Adipose tissue (tissue), 3 donors: ENCODE results near the gene CST3. TPM values are rescaled to one million over a fixed set of nuclear protein-coding genes. Genes with fewer than 3 reads are reported as not detected.
"Not testable (repeated sequence)": the region's sequence is repeated elsewhere in the genome, so short reads cannot be mapped to it uniquely, and the experiment has no call there.

ENCODE experiments used
- H3K27ac ChIP-seq: one replicate; pipeline ENCODE4 v1.5.1; 2013; ENCODE audit warnings: low read depth, low read length
- WGBS, 3 donors: extraction: QIAGEN DNeasy Blood & Tissue Kit; methylation state at CpG; one replicate each; pipeline ENCODE4 v1.1.7; 2013; 5-methylcytosine and 5-hydroxymethylcytosine counted together
- polyA plus RNA-seq, 3 donors: library from polyadenylated mRNA; stranded (reverse); fragments of 200-250 nt; gene quantifications; one replicate each; pipeline ENCODE4 v1.2.3, GENCODE V29; 2013
- donor health status: healthy with polysubstance abuse.
- donor health status: Bipolar disorder and iron deficiency.
- donor health status: healthy.

CST3 gene, protein sequence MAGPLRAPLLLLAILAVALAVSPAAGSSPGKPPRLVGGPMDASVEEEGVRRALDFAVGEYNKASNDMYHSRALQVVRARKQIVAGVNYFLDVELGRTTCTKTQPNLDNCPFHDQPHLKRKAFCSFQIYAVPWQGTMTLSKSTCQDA
- polyA plus RNA-seq, result 1,000 to 10,000 TPM in 1 of 3 donors, 100 to 1,000 TPM in 2; 316 to 1,352 (median 886) TPM

- H3K27ac ChIP-seq, result peak within 1 kb of the TSS; percentile 74
- WGBS, 3 donors, result 0 to 1% (median 1%) methylated on average over 56 to 91 of the region's 92 CpGs
These were observed at the start of gene CST3 for GRCh38 chr20:23637282-23638221. Gene CST3 (minus strand): TSS chr20:23637955. CDS start chr20:23637862, 93 bp downstream.

DNA sequence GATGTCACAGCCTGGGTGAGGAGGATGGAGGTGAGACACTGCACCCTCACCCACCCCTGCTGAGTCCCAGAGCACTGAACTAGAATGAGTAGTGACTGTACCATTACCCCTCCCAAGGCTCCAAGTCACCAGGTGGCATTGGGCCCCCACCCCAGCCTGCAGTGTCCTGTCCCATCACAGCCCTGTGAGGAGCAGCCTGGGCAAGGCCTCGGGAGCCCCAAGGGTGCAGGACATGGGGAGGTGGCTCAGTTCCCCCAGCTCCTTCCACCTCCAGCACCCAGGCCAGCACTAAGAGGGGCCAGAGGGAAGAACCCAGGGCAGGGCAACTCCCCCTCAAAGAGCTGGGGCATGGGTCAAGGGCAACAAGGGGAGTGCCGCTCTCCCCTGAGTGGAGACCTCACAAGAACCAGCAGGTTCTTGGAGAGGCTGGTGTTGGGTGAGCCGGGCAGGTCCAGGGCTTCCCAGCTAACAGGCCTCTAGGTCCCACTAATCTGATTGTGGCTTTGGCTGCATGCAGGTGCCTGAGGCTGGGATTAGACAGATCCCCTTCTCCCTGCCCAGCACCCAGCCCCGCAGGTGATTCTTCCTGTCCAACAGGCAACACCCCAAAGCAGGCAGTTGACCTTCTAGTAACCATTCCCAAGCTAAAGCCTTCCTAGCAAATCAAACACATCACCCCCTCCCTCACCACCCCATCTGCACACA lies 48.4 kb upstream of the CST3 start:
- no peak overlapping the region for H3K27ac ChIP-seq
- 75 to 92% (median 91%) methylated on average over 4 of the region's 4 CpGs for WGBS, 3 donors

GRCh38 chr20:23685529-23685896 lies 47.8 kb upstream of the CST3 start:
- 59 to 89% (median 72%) methylated on average over 3 to 4 of the region's 4 CpGs for WGBS, 3 donors
- H3K27ac ChIP-seq, result not testable (repeated sequence)

DNA sequence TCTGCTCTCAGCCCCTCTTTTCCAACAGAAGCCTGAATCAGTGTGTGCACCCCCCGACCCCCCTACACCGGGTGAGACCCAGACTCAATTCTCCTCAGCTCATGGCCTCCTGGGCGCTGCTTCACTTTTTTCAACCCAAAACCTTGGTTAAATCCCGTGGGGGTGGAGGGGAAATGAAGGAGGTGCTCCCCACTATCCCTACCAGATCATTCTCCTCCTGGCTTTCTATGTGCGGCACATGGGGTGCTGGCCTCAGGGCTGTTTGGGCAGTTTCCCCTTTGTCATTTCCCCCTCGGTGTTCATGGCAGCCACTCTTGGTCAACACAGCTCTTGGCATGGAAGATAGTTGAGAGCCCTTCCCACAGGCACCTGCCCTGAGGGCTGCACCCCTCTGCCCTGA lies 46.5 kb upstream of the CST3 start:
- 83 to 92% (median 88%) methylated on average over 6 of the region's 6 CpGs for WGBS, 3 donors
- H3K27ac ChIP-seq, result no peak overlapping the region

DNA sequence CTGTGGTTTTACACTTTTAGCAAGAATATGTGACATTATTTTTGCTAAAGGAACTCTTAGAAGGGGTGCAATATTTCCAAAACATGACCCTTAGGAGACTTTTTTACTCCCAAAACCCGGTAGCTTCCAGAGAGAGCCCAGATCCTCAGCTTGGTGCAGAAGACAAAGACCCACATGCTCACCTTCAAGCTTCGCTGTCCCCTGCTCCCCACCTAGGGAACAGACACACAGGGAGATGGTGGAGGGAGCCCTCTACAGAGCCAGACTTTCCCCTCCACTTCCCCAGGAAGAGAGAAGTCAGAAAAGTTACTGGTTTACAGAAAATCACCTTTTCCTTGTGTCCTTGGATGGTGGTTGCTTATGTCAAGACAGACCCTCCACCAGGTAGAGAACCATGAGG lies 46.1 kb upstream of the CST3 start:
- 92 to 93% (median 92%) methylated on average over 2 of the region's 2 CpGs for WGBS, 3 donors
- H3K27ac ChIP-seq, result no peak overlapping the region

DNA sequence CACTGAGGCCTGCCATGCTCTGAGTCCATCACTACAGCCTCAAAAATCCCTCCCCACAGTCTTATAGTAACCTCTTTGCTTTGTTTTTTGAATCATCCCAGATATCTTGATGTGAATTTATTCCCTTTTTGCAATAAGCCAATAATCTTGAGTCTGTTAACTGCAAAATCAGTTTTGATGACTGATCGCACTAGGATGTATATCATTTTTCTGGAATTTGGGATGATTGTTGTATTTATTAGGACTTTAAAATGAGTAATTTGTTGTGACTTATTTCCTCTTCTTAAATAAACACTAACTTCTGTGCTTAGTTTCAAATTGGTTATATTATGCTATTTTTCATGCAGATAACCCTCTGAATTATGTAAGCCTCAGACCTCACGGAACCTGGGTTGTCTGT lies 45.5 kb upstream of the CST3 start:
- 73 to 96% (median 95%) methylated on average over 2 of the region's 2 CpGs for WGBS, 3 donors

GRCh38 chr20:23680146-23680545 lies 42.4 kb upstream of the CST3 start:
- H3K27ac ChIP-seq, result no peak overlapping the region

More for the DNA sequence above, 45.5 kb upstream of the CST3 start:
- no peak overlapping the region for H3K27ac ChIP-seq

DNA sequence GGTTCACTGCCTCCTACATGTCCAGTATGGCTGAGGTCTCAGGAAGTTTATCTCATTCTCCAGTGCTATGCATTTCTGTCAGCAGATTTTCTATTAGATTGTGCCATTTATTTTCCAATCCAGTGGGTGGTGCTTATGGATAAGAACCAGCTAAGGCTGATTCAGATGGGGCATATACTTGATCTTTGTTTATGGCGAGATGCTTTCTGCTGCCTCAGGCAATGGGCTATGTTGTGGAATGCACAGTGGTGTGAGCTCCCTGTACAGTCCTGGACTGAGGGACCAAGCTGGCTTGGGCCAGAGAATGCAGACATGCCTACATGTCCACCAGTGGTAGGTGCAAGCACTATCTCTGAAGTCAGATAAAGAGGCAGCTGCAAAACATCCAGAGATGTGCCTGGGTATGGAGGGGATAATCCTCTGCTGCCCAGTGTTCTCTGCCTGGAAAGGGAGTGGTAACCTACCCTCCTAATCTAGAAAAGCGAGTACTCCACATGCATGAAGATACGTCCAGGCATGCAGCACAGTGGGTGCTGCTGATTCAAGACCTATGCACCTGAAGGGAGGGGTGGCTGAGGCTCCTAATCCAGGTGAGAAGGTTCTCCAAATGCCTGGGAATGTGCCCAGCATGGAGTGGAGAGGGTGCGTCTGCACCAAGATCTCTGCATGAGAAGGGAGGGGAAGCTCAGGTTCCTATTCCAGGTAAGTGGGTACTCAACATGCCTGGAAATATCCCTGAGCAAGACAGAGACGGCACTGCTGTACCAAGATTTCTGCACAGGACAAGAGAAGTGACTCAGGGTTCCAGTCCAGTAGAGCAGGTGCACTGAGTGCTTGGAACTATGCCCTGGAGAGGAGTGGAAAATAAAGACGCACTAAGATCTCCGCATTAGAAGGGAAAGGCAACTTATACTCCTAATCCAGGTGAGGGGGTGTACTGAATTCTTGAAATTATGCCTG lies 41.7 kb upstream of the CST3 start:
- H3K27ac ChIP-seq, result no peak overlapping the region
- 84 to 95% (median 94%) methylated on average over 7 of the region's 7 CpGs for WGBS, 3 donors

GRCh38 chr20:23673209-23673608 lies 35.5 kb upstream of the CST3 start:
- H3K27ac ChIP-seq, result no peak overlapping the region
- WGBS, 3 donors, result 63 to 85% (median 77%) methylated on average over 1 of the region's 1 CpG

DNA sequence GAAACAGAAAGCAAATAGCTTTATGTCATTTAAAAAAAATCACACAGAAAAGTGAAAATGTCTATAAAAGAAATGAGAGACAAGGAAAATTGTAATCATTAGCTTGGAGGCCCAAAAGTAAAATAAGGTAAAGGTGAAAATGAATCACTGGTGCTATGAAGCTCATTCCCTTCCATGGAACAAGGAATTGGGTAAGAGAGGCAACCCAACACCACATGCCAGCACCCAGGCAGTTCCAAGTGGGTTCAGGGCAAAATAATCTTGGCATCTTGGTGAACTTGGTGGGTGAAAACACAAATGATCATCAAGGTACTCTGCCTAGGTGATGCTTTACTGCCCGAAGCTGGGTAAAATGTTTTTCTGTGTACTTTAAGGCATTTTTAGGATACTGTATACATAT lies 34.4 kb upstream of the CST3 start:
- WGBS, 3 donors, result 87 to 97% (median 90%) methylated on average over 1 of the region's 1 CpG
- H3K27ac ChIP-seq, result no peak overlapping the region

DNA sequence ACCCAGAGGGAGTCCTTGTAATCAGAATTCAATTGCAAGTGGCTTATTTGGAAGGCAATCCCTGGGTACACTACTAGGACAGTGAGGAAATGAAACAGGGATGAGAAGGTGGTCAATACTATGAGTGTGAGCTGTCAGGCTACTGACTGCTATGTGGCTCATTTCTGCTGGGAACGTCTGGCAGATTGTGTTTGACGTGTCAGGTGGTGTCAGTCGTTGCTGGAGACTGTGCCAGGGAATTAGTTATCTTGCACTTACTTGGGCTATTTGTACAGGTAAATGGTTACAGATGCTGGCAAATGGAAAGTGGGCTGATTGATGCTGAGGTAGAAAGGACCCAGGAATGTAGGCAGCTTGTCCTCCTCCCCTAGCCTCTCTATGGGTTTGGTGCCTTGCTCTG lies 33.7 kb upstream of the CST3 start:
- 34 to 77% (median 76%) methylated on average over 3 of the region's 3 CpGs for WGBS, 3 donors
- H3K27ac ChIP-seq, result no peak overlapping the region

GRCh38 chr20:23670361-23670760 lies 32.6 kb upstream of the CST3 start:
- WGBS, 3 donors, result 21 to 41% (median 21%) methylated on average over 1 of the region's 1 CpG
- no peak overlapping the region for H3K27ac ChIP-seq

GRCh38 chr20:23669866-23670265 lies 32.1 kb upstream of the CST3 start:
- WGBS, 3 donors, result 83 to 93% (median 90%) methylated on average over 7 of the region's 7 CpGs
- no peak overlapping the region for H3K27ac ChIP-seq

GRCh38 chr20:23669327-23669726 lies 31.6 kb upstream of the CST3 start:
- H3K27ac ChIP-seq, result no peak overlapping the region
- 89 to 96% (median 91%) methylated on average over 1 of the region's 1 CpG for WGBS, 3 donors

DNA sequence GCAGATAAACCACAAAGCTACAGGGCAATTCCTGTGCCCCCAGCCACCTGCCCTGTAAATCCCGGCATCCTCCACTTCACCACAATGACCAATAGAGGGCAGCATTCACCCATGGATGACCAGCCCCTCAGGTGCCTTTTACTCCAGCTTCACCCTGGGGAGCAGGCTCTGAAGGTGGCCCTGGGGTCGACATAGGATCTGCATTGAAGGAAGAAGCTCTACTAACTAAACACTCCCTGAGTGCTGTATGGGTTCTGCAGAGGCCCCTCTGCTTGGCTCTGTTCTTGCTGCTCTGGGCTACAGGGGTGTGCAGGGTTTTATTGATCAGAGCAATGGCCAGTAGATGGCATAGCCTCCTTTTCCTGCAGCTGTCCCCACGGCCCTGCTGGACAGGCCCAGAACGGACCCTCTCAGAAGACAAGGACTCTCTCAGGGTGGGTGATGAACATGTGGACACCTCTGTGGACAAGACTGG lies 30.8 kb upstream of the CST3 start:
- WGBS, 3 donors, result 5 to 6% (median 6%) methylated on average over 4 of the region's 4 CpGs
- H3K27ac ChIP-seq, result no peak overlapping the region

DNA sequence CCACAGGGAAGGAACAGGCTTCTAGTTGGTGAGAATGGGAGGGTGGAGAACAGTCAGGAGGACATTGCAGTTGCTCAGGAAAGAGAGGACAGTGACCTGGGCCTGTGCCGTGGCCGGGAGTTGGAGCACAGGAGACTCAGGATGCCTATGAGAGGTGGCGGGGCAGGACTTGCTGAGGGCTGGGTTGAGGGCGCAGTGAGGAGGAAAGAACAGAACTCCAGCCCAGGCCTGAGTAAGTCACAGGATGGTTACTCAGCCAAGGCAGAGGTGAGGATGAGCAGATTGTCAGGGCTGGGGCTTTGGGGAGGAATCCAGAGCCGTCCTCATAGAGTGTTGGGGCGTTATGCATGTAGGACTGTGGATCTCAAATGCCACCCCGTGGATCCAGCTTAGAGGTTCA lies 29.9 kb upstream of the CST3 start:
- WGBS, 3 donors, result 84 to 86% (median 85%) methylated on average over 7 of the region's 7 CpGs
- no peak overlapping the region for H3K27ac ChIP-seq

DNA sequence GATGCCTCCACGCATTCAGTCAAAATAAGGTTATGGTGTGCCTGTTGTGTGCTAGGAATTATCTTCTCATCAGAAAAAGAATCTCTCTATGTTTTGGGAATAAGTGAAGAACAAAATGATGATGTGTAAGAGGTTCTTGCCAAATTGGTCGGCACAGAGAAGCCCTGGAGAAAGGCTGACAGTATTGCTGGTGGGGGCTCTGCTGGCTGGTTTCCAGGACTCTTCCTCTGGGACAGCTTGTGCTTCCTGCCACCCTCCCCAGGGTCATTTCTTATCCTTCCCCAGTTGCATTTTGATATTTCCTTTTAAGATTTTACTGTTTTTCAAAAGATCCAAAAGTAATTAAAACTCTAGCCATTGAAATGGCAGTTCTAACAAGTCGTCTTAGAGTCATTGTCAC lies 28.9 kb upstream of the CST3 start:
- H3K27ac ChIP-seq, result no peak overlapping the region

GRCh38 chr20:23666189-23666588 lies 28.4 kb upstream of the CST3 start:
- H3K27ac ChIP-seq, result no peak overlapping the region
- 83 to 87% (median 87%) methylated on average over 4 of the region's 4 CpGs for WGBS, 3 donors

More for the DNA sequence above, 28.9 kb upstream of the CST3 start:
- 34 to 52% (median 39%) methylated on average over 3 of the region's 3 CpGs for WGBS, 3 donors
